A549 (cell line): ENCODE data around the gene ECPAS.

ENCODE experiments used
- CTCF ChIP-seq: fragments of >200 bp; sonication (Bioruptor Twin); formaldehyde crosslinking; IDR thresholded peaks from 3 replicates; pipeline ENCODE4 v1.5.1; 2016
- POLR2A ChIP-seq: IDR thresholded peaks from 2 replicates; pipeline ENCODE4 v1.6.1; 2012; ENCODE audit warnings: mild to moderate bottlenecking, low read length
- RAD21 ChIP-seq, 2 experiments: fragments of >200 bp in 1 of 2; sonication (Bioruptor Twin) in 1 of 2; formaldehyde crosslinking in 1 of 2; IDR thresholded peaks in 1 of 2; conservative IDR thresholded peaks in 1 of 2; 2 replicates in 1 of 2; 3 replicates in 1 of 2; pipeline ENCODE4 v1.6.1; 2012 to 2018; ENCODE audit warnings: inconsistent platforms in 1 of 2

GRCh38 chr9:111524731-111525055 is 40.5 kb upstream of the ECPAS start:
- TF ChIP-seq POLR2A, result no peak
- no peak for TF ChIP-seq CTCF
- TF ChIP-seq RAD21 (conservative IDR thresholded peaks at IDR 0.05 in 1 of 2, IDR thresholded peaks at IDR 0.05 in 1 of 2), result no peak
